Measurements from ENCODE around the gene NRG4. TPM values are rescaled to one million over a fixed set of nuclear protein-coding genes. Genes with fewer than 3 reads are reported as not detected.

Gene NRG4
- total and polyA plus RNA-seq, 8 donors, result 0.32 to 3.7 (median 2.3) TPM

DNA sequence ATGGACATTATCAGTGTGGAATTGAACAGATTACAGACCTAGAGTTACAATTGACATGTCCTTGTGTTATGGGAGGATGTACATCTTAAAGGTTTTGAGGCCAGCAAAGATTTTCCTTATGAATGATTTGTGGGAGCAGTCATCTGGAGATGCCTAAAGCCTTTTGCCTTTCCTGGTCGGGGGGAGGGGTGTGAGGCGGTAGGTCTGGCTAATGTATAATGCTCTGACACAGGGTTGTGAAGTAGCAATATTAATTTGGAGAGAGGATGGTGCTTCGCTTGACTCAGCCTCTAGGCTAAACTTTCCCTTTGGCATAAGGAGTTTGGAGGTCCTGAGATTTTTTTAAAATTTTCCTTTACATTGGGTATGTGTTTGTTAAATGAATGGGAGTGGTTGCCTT lies 85.3 kb downstream of the NRG4 start:
- DNase-seq (no peak), ATAC-seq (no peak)
- Histone ChIP-seq H3K4me1 (peaks cover 0 to 23% of the 10 kb centered on the region in 2 donors), H3K36me3 (peaks cover 0 to 22% of the 10 kb centered on the region in 2 donors), H3K9me3 (no peaks in the 10 kb centered on the region), H3K4me3 (no peak overlapping the region), H3K27ac (no peak overlapping the region), H3K27me3 (no peaks in the 10 kb centered on the region)
- intact Hi-C loops (cut with DNase I), result no loop called here
- TF ChIP-seq, protein P1, sequence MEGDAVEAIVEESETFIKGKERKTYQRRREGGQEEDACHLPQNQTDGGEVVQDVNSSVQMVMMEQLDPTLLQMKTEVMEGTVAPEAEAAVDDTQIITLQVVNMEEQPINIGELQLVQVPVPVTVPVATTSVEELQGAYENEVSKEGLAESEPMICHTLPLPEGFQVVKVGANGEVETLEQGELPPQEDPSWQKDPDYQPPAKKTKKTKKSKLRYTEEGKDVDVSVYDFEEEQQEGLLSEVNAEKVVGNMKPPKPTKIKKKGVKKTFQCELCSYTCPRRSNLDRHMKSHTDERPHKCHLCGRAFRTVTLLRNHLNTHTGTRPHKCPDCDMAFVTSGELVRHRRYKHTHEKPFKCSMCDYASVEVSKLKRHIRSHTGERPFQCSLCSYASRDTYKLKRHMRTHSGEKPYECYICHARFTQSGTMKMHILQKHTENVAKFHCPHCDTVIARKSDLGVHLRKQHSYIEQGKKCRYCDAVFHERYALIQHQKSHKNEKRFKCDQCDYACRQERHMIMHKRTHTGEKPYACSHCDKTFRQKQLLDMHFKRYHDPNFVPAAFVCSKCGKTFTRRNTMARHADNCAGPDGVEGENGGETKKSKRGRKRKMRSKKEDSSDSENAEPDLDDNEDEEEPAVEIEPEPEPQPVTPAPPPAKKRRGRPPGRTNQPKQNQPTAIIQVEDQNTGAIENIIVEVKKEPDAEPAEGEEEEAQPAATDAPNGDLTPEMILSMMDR (IDR thresholded peaks at IDR 0.05), result no peak

DNA sequence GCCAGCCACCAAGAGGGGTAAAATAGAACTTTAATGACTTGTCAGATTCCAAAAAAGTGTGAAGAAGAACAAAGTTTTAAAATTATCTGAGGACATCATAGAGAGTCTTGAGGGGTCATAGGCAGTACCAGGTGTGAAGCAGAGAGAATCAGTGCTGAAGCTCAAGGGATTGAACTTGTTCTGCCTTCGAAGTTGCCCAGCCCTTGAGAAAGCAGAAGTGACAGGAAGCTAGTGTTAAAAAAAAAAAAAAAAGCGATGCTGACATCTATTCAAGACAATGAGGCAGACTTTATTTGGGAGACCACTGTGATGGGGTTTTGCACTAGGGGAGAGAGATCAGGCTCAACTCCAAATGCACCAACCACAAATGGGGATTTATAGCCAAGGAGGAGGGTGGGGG lies 86.8 kb downstream of the NRG4 start:
- Histone ChIP-seq H3K4me3 (no peak overlapping the region), H3K27ac (peak overlapping the region in 1 of 2 donors; percentile 1), H3K9me3 (no peaks in the 10 kb centered on the region), H3K36me3 (peaks cover 0 to 14% of the 10 kb centered on the region in 2 donors), H3K27me3 (no peaks in the 10 kb centered on the region), H3K4me1 (peaks cover 0 to 19% of the 10 kb centered on the region in 2 donors)
- intact Hi-C loops (cut with DNase I), result no loop called here
- no peak for ATAC-seq
- no peak for DNase-seq
- TF ChIP-seq, protein P1 (IDR thresholded peaks at IDR 0.05), result no peak

DNA sequence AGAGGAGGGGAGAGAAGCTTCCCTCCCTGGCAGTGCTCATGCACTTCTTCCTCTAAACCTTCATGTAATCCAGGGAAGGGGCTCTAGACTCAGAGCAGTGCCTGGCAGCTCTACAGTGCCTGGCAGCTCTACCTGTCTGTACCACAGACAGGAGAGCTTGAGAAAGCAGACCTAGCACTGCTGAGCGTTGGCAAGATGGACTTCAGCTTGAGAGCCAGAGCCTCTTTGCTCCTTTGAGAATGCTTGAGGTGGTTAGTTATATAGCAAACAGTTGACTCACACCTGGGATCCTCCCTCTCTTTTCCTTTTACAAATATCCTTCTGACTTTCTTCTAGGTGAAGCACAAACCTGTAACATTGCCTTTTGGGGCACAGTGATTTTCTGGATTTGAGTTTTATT lies 87.6 kb downstream of the NRG4 start:
- peak in 1 of 4 donors; percentile 64 for DNase-seq
- H3K4me3 ChIP-seq, result no peak overlapping the region
- no peaks in the 10 kb centered on the region for H3K9me3 ChIP-seq
- peak; percentile 92 for ATAC-seq
- H3K27me3 ChIP-seq, result no peaks in the 10 kb centered on the region
- H3K36me3 ChIP-seq, result peaks cover 0 to 10% of the 10 kb centered on the region in 2 donors
- peak overlapping the region in 1 of 2 donors; percentile 1 for H3K27ac ChIP-seq
- TF ChIP-seq, protein P1 (IDR thresholded peaks at IDR 0.05), result no peak
- intact Hi-C loops (cut with DNase I), result no loop called here
- peaks cover 0 to 17% of the 10 kb centered on the region in 2 donors for H3K4me1 ChIP-seq

DNA sequence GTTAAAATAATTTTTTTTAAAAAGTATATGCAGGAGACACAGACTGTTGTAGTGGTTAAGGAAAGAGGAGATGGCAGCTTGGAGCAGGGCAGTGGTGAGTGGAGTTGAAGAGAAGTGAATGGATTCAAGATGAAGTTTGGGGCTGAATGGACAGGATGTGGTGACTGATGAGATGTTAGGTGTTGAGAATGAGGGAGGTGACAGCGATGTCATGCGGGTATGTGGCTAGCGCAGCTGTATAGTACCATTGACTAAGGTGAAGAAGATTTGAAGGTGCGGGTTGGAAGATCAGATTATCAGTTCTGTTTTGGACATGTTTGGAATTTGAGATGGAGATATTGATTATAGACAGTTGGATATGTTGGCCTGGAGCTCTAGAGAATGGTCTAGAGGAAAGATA lies 88.5 kb downstream of the NRG4 start:
- Histone ChIP-seq H3K4me1 (peaks cover 0 to 17% of the 10 kb centered on the region in 2 donors), H3K4me3 (no peak overlapping the region), H3K27ac (no peak overlapping the region), H3K36me3 (peaks cover 0 to 12% of the 10 kb centered on the region in 2 donors), H3K9me3 (no peaks in the 10 kb centered on the region), H3K27me3 (no peaks in the 10 kb centered on the region)
- ATAC-seq (no peak), DNase-seq (no peak)
- intact Hi-C loops (cut with DNase I), result no loop called here
- TF ChIP-seq, protein P1 (IDR thresholded peaks at IDR 0.05), result no peak

DNA sequence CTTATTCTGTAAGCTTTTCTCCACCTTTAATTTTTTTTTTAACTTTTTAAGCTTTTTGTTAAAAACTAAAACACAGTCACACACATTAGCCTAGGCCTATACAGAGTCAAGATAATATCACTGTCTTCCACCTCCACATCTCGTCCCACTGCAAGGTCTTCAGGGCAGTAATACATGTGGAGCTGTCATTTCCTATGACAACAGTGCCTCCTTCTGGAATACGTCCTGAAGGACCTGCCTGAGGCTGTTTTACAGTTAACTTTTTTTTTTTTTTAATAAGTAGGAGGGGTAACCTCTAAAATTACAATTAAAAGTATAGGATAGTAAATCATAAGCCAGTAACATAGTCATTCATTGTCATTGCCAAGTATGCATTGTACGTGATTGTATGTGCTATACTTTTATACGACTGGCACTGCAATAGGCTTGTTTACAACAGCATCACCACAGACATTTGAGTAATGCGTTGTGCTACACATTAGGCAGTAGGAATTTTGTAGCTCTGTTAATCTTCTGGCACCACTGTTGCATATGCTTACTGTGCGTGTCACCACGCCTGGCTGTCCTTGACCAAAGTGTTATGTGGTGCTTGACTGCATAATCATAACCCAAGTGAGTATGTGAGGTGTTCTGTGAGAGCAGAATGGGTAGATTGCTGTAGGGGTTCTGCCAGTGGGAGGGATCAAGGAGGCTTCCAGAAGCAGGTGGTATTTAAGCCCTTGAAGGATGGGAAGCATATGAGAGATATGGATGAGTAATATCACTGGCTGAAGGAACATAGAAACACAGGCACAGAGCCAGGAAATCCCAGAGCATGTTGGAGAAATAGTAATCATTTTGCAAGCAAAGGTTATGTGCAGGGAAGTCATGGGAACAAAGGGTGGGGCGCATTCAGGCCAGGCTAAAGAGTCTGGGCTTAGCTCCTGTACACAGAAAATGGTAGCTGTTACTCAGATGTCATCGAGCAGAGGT lies 90.2 kb downstream of the NRG4 start:
- no peaks in the 10 kb centered on the region for H3K27me3 ChIP-seq
- no peak overlapping the region for H3K27ac ChIP-seq
- peak in 2 of 4 donors; percentile 19 to 37 for DNase-seq
- H3K4me1 ChIP-seq, result peaks cover 0 to 17% of the 10 kb centered on the region in 2 donors
- peak; percentile 41 for ATAC-seq
- intact Hi-C loops (cut with DNase I), result no loop called here
- no peaks in the 10 kb centered on the region for H3K9me3 ChIP-seq
- H3K36me3 ChIP-seq, result peaks cover 0 to 29% of the 10 kb centered on the region in 2 donors
- TF ChIP-seq, protein P1 (IDR thresholded peaks at IDR 0.05), result no peak
- no peak overlapping the region for H3K4me3 ChIP-seq

Data from left lung (tissue), 10 donors.